ENCODE measurements around the gene SLIT3.

The SLIT3 gene

DNA sequence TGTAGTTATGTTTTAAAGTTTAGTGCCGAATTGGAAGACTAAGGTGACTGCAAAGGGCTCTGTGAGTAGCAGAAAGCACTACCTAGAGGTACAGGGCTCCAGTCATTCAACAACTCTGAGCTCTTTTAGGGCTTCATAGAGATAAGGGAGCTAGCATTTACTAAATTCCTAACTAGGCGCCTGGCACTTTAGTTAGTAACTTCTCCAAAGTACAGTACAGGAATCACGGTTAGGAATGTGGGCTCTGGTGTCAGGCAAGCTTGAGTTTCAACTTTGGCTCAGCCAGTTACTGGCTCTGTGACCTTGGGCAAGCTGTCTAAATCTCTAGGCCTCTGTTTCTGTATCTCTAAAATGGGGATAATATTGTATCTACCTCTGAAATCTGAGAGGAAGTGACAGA is 115.3 kb downstream of the SLIT3 start:
- H3K27ac ChIP-seq (ENCODE audit: low read length) = no peak overlapping the region
- H3K9me3 ChIP-seq (ENCODE audit: insufficient read depth, low read length) = no peaks in the 10 kb centered on the region
- H3K36me3 ChIP-seq (replicated peaks; ENCODE audit: low read depth, low read length) = no peaks in the 10 kb centered on the region
- H4K20me1 ChIP-seq (ENCODE audit: insufficient read depth, low read length) = no peaks in the 10 kb centered on the region
- H2AFZ ChIP-seq (ENCODE audit: low read depth, low read length) = no peak overlapping the region
- TF ChIP-seq CTCF (IDR thresholded peaks at IDR 0.05; ENCODE audit: low read depth, low read length) = no peak
- peaks cover 23% of the 10 kb centered on the region; the same call in 1 of the 2 replicates for H3K27me3 ChIP-seq (ENCODE audit: low read depth, low read length)
- H3K9ac ChIP-seq (ENCODE audit: low read length) = no peak overlapping the region
- no peak overlapping the region for H3K4me3 ChIP-seq (ENCODE audit: low read length)
- H3K4me2 ChIP-seq (ENCODE audit: low read length) = no peak overlapping the region
- H3K79me2 ChIP-seq (ENCODE audit: low read length) = no peaks in the 10 kb centered on the region
- H3K4me1 ChIP-seq (ENCODE audit: low read length) = no peaks in the 10 kb centered on the region

GRCh38 chr5:169183576-169183975 is 117.4 kb downstream of the SLIT3 start:
- H4K20me1 ChIP-seq (ENCODE audit: insufficient read depth, low read length) = no peaks in the 10 kb centered on the region
- TF ChIP-seq EZH2phosphoT487 (IDR thresholded peaks at IDR 0.05; ENCODE audit: low read depth) = no peak
- no peak for TF ChIP-seq CTCF (IDR thresholded peaks at IDR 0.05; ENCODE audit: low read depth, low read length)
- H3K79me2 ChIP-seq (ENCODE audit: low read length) = no peaks in the 10 kb centered on the region
- no peak overlapping the region for H3K27ac ChIP-seq (ENCODE audit: low read length)
- no peak overlapping the region for H3K4me3 ChIP-seq (ENCODE audit: low read length)
- H3K27me3 ChIP-seq (ENCODE audit: low read depth, low read length) = peaks cover 24% of the 10 kb centered on the region
- no peak overlapping the region for H3K4me2 ChIP-seq (ENCODE audit: low read length)
- no peak overlapping the region for H2AFZ ChIP-seq (ENCODE audit: low read depth, low read length)
- no peaks in the 10 kb centered on the region for H3K4me1 ChIP-seq (ENCODE audit: low read length)
- no peaks in the 10 kb centered on the region for H3K36me3 ChIP-seq (replicated peaks; ENCODE audit: low read depth, low read length)
- no peak overlapping the region for H3K9ac ChIP-seq (ENCODE audit: low read length)
- no peaks in the 10 kb centered on the region for H3K9me3 ChIP-seq (ENCODE audit: insufficient read depth, low read length)

DNA sequence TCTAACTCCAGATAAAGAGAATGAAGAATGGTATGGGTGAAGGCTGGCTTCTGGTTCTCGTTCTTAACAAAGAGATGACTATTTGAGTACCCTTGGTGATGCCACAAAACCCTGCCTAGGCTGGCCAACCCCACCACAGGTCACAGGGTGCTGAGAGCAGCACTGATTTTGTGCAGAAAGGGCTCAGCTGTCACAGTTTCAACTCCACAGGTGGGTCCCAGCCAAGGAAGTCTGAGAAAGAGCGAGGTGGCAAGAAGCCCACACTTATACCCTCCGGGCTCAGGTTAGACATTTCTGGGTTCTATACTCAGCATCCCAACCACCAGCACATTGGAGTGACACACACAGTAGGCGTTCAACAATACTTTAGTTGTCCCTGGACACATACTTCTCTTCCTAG is 118.1 kb downstream of the SLIT3 start:
- H2AFZ ChIP-seq (ENCODE audit: low read depth, low read length) = no peak overlapping the region
- H3K79me2 ChIP-seq (ENCODE audit: low read length) = no peaks in the 10 kb centered on the region
- no peak for TF ChIP-seq EZH2phosphoT487 (IDR thresholded peaks at IDR 0.05; ENCODE audit: low read depth)
- no peaks in the 10 kb centered on the region for H4K20me1 ChIP-seq (ENCODE audit: insufficient read depth, low read length)
- no peak overlapping the region for H3K4me2 ChIP-seq (ENCODE audit: low read length)
- H3K4me1 ChIP-seq (ENCODE audit: low read length) = no peaks in the 10 kb centered on the region
- H3K27ac ChIP-seq (ENCODE audit: low read length) = no peak overlapping the region
- H3K9me3 ChIP-seq (ENCODE audit: insufficient read depth, low read length) = no peaks in the 10 kb centered on the region
- H3K27me3 ChIP-seq (ENCODE audit: low read depth, low read length) = peaks cover 29% of the 10 kb centered on the region
- H3K9ac ChIP-seq (ENCODE audit: low read length) = no peak overlapping the region
- no peak overlapping the region for H3K4me3 ChIP-seq (ENCODE audit: low read length)
- no peaks in the 10 kb centered on the region for H3K36me3 ChIP-seq (replicated peaks; ENCODE audit: low read depth, low read length)

DNA sequence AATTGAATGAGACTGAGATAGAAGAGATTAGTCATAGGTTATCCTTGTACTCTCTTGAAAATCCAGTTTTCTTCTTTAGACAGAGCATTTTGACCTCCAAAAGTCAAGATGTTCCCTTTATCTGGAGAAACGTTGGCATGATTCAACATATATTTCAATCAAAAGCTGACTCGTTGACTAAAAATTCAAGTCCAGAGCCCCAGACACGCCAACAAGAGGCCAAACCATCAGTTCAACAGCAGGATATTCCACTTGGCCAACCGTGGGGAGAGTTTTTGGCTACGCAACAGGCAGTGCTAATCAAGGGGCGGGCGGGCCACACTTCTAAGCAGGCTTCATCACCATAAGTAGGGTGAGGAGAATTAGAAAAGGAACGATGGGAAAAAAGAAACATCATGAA is 119.1 kb downstream of the SLIT3 start:
- peaks cover 31% of the 10 kb centered on the region for H3K27me3 ChIP-seq (ENCODE audit: low read depth, low read length)
- no peaks in the 10 kb centered on the region for H3K36me3 ChIP-seq (replicated peaks; ENCODE audit: low read depth, low read length)
- no peak overlapping the region for H3K4me3 ChIP-seq (ENCODE audit: low read length)
- H3K79me2 ChIP-seq (ENCODE audit: low read length) = no peaks in the 10 kb centered on the region
- H3K4me1 ChIP-seq (ENCODE audit: low read length) = no peaks in the 10 kb centered on the region
- no peak for TF ChIP-seq CTCF (IDR thresholded peaks at IDR 0.05; ENCODE audit: low read depth, low read length)
- no peak for TF ChIP-seq EZH2phosphoT487 (IDR thresholded peaks at IDR 0.05; ENCODE audit: low read depth)
- H3K9ac ChIP-seq (ENCODE audit: low read length) = no peak overlapping the region
- no peaks in the 10 kb centered on the region for H4K20me1 ChIP-seq (ENCODE audit: insufficient read depth, low read length)
- H3K9me3 ChIP-seq (ENCODE audit: insufficient read depth, low read length) = no peaks in the 10 kb centered on the region
- H2AFZ ChIP-seq (ENCODE audit: low read depth, low read length) = no peak overlapping the region
- H3K27ac ChIP-seq (ENCODE audit: low read length) = no peak overlapping the region
- no peak overlapping the region for H3K4me2 ChIP-seq (ENCODE audit: low read length)

- H3K79me2 ChIP-seq (ENCODE audit: low read length) = no peaks in the 10 kb centered on the region
- H3K4me3 ChIP-seq (ENCODE audit: low read length) = no peak overlapping the region
- TF ChIP-seq EZH2phosphoT487 (IDR thresholded peaks at IDR 0.05; ENCODE audit: low read depth) (no peak), CTCF (IDR thresholded peaks at IDR 0.05; ENCODE audit: low read depth, low read length) (no peak)
- no peaks in the 10 kb centered on the region for H3K4me1 ChIP-seq (ENCODE audit: low read length)
- no peak overlapping the region for H2AFZ ChIP-seq (ENCODE audit: low read depth, low read length)
- H4K20me1 ChIP-seq (ENCODE audit: insufficient read depth, low read length) = no peaks in the 10 kb centered on the region
- no peak overlapping the region for H3K9ac ChIP-seq (ENCODE audit: low read length)
- H3K27ac ChIP-seq (ENCODE audit: low read length) = no peak overlapping the region
- peaks cover 20% of the 10 kb centered on the region for H3K27me3 ChIP-seq (ENCODE audit: low read depth, low read length)
- H3K36me3 ChIP-seq (replicated peaks; ENCODE audit: low read depth, low read length) = no peaks in the 10 kb centered on the region
- no peak overlapping the region for H3K4me2 ChIP-seq (ENCODE audit: low read length)
- H3K9me3 ChIP-seq (ENCODE audit: insufficient read depth, low read length) = no peaks in the 10 kb centered on the region
Observed at GRCh38 chr5:169178754-169179153, 122.2 kb downstream of the SLIT3 start.
